ENCODE data around the gene HCST. TPM values are rescaled to one million over a fixed set of nuclear protein-coding genes. Genes with fewer than 3 reads are reported as not detected.
"Not testable (repeated sequence)": the region's sequence is repeated elsewhere in the genome, so short reads cannot be mapped to it uniquely, and the experiment has no call there.

Gene HCST
- total RNA-seq, 1 donor from 2014 or later, result 0.39 TPM

DNA sequence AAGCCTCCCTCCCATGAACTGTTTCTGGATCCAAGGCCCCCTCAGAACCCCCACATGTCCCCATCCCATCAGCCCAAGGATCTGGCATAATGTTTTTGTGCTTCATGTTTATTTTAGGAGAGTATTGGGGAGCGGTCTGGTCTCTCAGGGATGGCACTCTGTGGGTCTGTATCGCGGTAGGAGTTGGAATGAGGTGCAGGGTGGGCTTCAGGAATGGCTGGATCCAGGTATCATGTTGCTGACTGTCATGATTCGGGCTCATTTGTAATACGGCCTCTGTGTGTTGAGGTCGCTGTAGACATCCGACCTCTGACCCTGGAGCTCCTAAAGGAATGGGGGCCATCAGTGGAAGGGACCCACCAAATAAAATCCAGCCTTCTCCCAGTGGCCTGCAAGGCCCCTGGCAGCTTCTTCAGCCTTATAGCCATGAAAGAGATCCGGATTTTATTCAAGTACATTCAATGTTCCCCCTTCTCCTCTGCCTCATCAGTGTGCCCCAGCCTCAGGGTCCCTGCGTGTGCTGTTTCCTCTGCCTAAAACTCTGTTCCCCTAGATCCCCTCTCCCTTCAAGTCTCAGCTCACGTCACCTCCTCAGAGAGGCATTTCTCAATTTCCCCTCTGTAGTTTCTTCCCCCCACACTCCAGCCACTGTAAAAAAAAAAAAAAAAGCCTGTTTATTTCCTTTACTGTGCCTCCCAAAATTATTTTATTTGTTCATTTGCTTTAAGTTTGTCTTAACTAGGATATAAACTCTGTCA is 2.2 kb downstream of the HCST start:
- DNase-seq (ENCODE audit: low read depth in 2 of 2), result no peak

DNA sequence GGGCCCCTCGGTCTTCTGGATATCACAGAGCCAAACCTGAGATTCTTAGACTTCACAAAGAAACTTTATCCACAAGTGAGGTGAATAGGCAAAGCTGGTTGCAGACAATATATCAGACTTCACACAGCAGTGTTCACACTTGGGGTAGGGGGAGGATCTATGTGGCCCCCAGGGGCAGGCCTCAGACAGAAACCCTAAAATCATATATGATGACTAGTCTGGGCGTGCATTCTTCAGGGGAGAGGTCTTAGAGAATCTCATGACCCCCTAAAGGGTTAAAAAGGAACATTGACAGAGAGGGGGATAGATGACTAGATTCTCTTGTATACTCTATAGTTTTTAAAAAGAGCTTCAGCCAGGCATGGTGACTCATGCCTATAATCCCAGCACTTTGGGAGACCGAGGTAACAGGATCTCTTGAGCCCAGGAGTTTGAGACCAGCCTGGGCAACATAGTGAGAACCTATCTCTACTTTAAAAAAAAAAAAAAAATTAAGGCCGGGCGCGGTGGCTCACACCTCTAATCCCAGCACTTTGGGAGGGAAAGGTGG is 2.9 kb downstream of the HCST start:
- DNase-seq (ENCODE audit: low read depth in 2 of 2), result no peak

DNA sequence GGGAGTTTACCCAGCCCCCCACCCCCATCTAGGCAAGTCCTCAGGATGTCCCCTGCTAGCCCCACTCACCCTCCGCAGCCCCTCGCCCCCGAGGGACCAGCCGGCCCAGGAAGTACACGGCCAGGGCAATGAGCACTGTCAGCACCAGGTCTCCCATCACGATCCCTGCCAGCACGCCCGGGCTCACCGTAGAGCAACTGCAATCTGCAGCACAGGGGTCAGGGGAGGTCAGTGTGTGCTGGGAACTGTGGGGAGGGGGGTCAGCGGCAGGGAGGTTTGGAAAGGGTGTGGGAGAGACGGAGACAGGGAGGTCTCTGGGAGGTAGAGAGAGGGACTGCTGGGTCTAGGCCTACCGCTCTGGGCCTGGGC is 5.0 kb downstream of the HCST start:
- no peak for DNase-seq (ENCODE audit: low read depth in 2 of 2)

DNA sequence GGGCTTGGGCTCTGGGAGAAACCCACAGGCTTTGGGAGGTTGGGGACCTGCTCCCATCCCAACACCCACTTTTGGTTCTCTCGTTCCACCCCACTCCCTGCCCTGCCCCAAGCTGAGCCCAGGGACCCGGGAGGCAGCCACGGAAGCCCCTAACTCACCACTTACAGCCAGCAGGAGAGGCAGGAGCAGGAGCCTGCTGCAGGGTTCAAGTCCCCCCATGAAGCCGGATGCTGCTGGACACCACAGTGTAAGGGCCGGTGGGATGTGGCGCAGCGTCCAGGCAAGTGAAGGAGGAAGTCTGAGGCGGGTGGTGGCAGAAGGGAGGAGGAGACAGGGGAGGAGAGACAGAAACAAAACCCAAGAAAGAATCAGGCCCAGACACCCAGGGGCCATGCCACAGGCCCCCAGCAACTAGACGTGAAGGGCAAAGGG is 5.7 kb downstream of the HCST start, which contains the start of gene TYROBP:
TSS of gene TYROBP (minus strand) at position 286 of the 432 bp plus-strand sequence. CDS start at position 219, 67 bp downstream.
- DNase-seq (ENCODE audit: low read depth in 2 of 2), result no peak

DNA sequence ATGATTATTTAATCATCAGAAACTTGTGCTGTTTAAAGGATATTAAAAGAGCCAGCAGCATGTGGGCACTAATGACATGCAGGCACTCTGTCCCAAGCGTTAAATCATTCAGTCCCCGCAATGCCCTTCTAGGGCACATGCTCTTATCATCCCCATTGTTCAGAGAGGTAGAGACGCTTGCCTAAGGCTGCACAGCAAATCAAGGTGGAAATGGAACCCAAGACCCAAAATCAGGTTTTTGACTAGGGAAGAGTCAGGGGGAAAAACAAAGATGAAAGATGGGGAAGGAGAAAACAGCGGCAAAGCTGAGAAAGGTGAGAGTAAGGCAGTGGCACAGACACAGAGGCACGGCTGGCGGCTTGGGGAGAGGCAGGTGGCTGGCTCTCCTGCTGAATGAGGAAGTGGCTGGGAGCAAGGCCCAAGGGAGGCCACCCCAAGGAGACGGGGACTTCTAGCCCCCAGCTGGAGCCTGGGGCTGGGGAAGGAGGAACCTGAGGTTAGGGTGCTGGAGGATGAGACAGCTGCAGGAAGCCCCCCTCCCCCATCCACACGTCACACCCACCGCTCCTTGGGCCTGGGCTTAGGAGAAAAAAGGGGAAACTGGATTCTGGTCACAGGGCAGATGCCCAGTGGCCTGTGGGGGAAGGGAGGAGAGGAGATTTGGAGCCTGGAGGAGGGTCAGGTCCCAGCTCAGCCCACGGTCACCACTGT is 6.8 kb downstream of the HCST start:
- no peak for DNase-seq (ENCODE audit: low read depth in 2 of 2)

DNA sequence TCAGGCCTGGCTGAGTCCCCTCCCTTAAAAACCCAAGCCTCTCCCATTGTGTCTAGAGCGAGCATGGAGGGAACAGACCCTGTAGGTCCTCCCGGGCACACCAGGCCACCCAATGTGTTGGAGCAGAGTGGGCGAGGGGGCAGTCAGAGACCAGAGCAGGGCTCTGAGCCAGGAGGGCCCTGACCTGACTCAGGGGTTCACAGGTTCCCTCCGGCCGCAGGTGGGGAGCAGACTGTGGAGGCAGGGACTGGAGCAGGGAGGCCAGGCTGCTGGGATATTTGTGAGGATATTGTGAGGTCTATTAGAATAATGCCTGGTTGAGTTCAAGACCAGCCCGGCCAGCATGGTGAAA is 7.3 kb downstream of the HCST start:
- DNase-seq (ENCODE audit: low read depth in 2 of 2), result no peak

DNA sequence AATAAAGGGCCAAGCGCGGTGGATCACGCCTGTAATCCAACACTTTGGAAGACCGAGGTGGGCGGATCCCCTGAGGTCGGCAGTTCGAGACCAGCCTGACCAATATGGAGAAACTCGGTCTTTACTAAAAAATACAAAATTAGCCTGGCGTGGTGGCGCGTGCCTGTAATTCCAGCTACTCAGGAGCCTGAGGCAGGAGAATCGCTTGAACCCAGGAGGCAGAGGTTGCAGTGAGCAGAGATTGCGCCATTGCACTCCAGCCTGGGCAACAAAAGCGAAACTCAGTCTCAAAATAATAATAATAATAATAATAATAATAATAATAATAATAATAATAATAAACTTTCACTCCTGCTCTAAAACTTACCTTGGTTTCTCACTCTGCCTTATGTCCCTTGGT is 8.0 kb downstream of the HCST start:
- not testable (repeated sequence) for DNase-seq (ENCODE audit: low read depth in 2 of 2)

DNA sequence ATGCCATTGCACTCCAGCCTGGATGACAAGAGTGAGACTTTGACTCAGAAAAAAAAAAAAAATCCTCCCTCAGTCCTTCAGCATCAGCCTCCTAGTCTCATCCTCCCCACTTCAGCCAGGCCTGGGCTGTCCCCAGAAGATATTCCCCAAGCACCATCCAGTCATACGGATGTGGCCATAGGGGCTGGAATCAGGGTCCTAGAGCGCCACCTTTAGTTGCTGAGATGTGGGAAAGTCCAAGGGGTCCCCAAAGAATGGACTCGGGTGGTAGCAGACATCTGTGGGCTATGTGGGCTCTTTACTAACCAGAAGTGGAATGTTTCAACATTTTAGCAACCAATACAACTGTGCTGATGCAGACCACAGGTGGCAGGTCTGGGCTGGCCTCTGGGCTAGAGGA is 8.8 kb downstream of the HCST start:
- no peak for DNase-seq (ENCODE audit: low read depth in 2 of 2)

DNA sequence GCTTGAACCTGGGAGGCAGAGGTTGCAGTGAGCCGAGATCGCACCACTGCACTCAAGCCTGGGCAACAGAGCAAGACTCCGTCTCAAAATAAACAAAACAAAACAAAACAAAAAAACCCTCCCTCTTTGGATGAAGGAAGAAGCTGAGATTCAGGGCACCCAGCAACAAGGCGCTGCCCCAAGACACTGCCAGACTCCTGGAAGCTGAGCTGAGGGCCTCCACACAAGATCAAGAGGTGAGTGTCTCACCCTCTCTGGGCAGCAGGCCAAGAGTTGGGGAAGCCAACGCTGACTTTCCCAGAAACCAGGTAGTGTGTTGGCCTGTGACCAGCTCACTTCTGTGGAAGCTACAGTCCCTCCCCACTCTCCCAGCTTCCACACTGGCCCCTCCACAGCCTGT is 9.5 kb downstream of the HCST start:
- DNase-seq (ENCODE audit: low read depth in 2 of 2), result no peak

DNA sequence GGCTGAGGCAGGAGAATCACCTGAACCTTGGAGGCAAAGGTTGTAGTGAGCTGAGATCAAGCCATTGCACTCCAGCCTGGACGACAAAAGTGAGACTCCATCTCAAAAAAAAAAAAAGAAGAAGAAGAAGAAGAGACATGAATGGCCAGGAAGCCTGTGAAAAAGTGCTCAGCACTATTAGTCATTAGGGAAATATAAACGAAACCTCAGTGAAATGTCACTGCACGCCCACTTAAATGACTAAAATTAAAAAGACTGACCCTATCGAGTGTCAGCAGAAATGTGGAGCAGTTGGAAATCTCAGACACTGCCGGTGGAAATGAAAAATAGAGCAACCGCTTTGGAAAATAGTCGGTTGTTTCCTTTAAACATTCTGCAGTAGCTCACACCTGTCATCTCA is 11.3 kb downstream of the HCST start:
- DNase-seq (ENCODE audit: low read depth in 2 of 2), result no peak

DNA sequence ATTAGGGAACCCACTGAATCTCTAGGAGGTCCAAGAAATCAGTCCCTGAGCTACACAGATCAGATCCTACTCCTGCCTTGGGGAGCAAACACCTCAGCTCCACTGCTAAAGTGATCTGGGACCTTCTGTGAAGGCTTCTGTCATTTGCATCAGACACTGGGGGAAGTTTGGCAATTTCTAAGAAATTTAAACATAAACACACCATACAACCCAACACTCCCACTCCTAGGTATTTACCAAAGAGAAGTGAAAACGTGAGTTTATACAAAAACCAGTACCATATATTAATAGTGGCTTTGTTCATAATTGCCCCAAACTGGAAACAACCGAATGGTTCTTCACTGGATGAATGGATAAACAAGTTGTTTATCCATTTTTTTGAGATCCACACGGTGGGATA is 13.1 kb downstream of the HCST start:
- no peak for DNase-seq (ENCODE audit: low read depth in 2 of 2)

DNA sequence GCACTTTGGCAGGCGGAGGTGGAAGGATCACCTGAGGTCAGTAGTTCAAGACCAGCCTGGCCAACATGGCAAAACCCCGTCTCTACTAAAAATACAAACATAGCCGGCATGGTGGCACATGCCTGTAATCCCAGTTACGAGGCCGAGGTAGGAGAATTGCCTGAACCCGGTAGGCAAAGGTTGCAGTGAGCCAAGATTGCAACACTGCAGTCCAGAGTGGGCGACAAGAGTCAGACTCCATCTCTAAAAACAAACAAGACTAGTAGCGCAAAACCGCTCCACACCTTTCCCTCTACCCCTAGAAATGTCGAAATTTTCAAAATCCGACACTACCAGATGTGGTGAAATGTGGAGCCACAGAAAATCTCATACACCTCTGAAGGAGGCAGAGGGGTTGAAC is 17.0 kb downstream of the HCST start:
- DNase-seq (ENCODE audit: low read depth in 2 of 2), result no peak

DNA sequence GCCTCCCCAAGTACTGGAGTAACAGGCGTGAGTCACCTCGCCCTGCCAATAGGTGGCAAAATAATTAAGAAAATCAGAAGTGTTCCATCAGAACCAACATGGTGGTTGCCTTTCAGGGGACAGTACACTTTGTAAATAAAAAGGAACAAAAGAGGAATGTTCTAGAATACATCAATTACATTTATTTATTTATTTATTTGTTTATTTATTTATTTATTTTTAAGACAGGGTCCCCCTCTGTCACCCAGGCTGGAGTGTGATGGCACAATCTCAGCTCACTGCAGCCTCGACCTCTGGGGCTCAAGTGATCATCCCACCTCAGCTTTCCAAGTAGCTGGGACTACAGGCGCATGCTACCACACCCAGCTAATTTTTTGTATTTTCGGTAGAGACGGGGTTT is 18.7 kb downstream of the HCST start:
- DNase-seq (ENCODE audit: low read depth in 2 of 2), result no peak

DNA sequence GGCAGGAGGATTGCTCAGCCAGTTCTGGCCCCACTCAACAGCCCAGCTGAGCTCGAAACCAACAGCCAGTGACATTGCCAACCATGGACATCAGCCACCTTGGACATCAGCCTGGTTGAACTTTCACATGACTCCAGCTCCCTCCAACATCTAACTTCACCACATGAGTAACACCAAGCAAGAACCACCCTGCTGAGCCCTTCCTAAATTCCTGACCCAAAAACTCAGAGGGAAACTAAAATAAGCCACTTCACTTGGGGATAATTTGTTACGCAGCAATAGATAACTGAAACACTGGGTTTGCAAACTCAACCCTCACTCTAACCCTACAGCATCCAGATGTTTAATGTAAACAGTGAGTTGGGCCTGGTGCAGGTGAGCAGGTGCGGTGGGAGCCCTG is 23.2 kb downstream of the HCST start:
- DNase-seq (ENCODE audit: low read depth in 2 of 2), result no peak

DNA sequence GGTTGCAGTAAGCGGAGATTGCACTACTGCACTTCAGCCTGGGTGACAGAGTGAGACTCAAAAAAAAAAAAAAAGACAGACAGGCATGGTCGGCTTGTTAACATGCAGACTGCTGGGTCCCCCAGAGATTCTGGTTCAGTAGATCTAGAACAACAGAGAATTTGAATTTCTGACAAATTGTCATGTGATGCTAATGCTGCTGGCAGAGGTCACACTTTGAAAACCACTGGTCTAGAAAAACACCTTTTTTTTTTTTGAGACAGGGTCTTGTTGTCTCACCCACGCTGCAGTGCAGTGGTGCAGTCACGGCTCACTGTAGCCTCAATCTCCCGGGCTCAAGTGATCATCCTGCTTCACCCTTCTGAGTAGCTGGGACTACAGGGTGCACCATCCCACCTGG is 26.2 kb downstream of the HCST start:
- DNase-seq (ENCODE audit: low read depth in 2 of 2), result no peak

DNA sequence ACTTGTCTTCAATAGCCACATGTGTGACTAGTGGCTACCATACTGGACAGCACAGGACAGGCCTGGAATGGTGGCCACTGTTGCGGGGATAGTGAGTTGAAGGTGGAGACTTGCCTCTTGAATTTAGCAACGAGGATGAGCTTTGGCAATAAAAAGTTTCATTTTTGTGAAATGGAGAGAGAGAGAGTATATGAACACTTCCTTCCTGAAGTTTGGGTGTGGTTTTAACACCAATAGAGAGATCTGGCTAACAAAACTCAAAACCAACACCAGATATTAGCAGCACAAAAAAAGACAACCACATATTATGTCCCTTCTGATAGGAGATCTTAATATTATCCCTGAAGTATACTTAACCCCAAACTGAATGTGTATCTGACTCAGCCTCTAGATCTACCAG is 27.5 kb downstream of the HCST start:
- no peak for DNase-seq (ENCODE audit: low read depth in 2 of 2)

DNA sequence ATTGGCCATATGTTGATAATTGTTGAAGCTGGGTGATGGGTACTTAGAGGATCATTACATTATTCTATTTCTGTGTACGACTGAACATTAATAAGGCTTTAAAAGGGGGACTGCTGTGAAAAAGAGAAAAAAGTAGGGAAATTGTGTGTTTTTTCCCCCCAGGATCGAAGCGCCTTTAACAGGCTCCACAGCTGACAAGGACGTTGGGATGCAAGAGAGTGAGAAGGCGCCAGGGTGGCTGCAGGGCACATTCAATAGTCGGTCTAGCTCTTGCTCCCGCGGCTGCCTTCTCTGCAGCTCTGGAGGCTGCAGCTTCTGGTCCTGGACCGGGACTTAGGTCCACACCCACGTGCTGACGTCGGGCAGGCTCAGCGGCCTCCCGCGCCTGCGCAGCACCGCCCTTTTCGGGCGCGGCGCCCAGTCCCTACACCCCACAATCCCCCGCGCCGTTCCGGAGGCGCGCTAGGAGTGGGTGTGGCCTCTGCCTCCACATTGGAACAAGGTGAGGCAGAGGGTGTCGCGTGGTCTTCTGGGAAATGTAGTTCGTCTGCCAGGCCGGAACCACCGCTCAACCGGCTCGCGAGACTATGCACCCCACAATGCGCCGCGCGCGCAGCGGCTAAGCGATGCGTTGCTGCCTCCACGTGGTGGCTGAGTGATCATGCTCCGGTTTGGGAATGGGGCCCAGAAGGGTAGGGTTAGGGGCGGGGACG is 29.0 kb downstream of the HCST start:
- DNase-seq (ENCODE audit: low read depth in 2 of 2), result peak; percentile 99 to 100

DNA sequence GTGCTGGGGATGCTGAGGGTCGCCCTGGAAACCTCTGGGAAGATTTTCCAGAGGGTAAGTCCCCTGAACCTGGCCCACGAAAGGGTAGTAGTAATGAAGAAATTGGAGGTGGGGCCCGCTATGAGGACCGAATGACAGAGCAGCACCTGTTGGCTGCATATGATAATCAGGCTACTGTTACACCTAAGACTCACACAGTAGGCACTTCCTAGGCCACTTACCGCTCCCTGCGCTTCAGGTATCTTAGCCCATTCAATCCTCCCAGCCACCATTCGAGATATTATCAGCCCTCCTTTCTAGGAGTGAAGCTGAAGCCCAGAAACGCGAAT is 29.5 kb downstream of the HCST start:
- DNase-seq (ENCODE audit: low read depth in 2 of 2), result no peak

DNA sequence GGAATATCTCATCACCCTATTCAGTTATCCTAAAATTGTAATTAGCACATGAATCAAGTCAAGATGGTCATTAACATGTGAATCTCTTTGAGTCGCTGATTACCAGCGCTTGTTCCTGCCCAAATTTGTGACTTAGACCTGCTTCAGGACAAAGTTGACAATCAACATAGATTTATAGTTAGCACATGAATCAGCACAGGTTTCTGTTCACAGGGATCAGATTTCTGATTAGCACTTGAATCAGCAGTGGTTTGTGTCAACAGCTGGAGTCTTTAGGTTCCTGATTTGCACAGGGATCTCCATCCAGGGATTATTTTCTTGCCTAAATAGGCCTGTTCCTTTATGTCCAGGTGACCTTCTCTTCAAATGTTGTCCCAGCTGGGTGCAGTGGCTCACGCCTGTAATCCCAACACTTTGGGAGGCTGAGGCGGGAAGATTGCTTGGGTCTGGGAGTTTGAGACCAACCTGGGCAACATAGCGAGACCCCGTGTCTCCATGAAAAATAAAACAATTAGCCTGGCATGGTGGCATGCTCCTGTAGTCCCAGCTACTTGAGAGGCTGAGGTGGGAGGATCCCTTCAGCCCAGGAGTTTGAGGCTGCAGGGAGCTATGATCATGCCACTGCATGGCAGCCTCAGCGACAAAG is 30.1 kb downstream of the HCST start:
- DNase-seq (ENCODE audit: low read depth in 2 of 2), result no peak

DNA sequence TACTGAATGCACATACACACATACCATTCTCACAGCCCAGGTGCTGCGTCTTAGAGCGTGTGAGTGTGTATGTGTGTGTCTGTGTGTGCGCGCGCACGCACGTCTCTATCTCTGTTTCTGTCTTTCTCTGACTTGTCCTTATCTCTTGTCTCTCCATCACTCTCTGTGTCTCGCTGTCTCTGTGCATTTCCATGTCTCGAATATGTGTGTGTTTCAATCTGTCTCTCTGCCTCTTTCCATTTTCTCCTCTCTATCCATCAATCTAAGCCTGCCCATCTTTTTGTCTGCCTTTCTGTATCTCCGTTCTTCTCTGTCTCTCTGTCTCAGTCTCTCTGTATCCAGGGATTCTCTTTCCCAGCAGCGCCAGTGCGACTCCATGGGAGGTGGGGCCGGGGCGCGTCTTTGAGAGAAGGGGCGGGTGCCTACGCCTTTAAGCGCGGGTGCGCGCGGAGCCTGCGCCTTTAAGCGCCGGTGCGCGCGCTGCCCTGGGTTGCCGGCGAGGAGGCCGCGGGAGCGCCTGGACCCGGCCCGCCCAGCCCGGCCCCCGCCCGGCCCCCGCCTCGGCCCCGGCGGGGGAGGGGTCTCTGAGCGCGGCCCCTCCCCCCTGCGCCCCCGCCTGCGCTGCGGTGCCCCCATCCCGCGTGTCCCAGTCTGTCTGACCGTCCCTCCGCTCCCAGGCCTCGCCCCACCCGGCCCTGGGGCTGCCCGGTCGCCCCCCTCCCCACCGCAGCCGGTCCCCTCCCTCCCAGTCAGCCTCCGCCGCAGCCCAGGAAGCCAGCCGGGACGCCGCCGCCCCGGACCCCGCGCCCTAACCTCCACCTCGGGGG is 33.8 kb downstream of the HCST start, which contains the start of gene LRFN3:
TSS of gene LRFN3 (plus strand) at position 464 of the 827 bp plus-strand sequence. CDS start 3,052 bp downstream, outside the sequence.
- peak; percentile 32 to 78 for DNase-seq (ENCODE audit: low read depth in 2 of 2)

DNA sequence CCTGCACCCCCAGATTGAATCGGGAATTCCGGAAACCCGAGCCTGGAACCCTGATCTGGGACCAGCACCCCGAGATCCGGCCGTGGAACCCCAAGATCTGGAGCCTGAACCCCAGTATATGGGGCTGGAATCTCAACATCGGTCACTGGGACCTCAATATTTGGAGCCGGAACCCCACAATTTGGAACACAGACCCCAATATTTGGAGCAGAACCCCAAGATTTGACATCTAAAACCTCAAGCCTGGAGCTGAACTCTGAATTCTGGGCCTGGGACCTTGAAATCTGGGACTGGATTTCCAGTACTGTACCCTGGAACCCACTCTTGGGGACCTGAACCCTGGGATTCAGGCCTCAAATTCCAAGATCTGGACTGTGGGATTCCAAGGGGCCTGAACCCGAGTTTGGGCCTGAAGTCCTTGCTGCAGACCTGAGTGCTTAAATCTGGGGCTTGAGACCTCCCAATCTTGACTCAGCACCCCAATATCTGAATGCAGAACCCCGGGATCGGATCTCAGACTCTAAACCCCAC is 34.5 kb downstream of the HCST start:
- DNase-seq (ENCODE audit: low read depth in 2 of 2), result no peak
